ENCODE results near the gene GSK3B.

Gene GSK3B

GRCh38 chr3:120093119-120093910 is 932 bp downstream of the GSK3B start:
- peak overlapping the region; percentile 57 for H3K4me3 ChIP-seq (ENCODE audit: low read depth, low read length)
- DNase-seq (ENCODE audit: low read depth), result peak; percentile 63
- in situ Hi-C loops (cut with HindIII; ENCODE audit: low sequenced_read_pairs), result no loop called here
- no peak for TF ChIP-seq CTCF (IDR thresholded peaks at IDR 0.05; ENCODE audit: low read depth, low read length, missing control alignments)

- TF ChIP-seq CTCF (IDR thresholded peaks at IDR 0.05; ENCODE audit: low read depth, low read length, missing control alignments), result no peak
- DNase-seq (ENCODE audit: low read depth), result no peak
- H3K4me3 ChIP-seq (ENCODE audit: low read depth, low read length), result peak overlapping the region; percentile 57
- in situ Hi-C loops (cut with HindIII; ENCODE audit: low sequenced_read_pairs), result no loop called here
Measured at GRCh38 chr3:120092474-120092873, 1.8 kb downstream of the GSK3B start.

- in situ Hi-C loops (cut with HindIII; ENCODE audit: low sequenced_read_pairs), result no loop called here
- peak overlapping the region; percentile 57 for H3K4me3 ChIP-seq (ENCODE audit: low read depth, low read length)
- no peak for TF ChIP-seq CTCF (IDR thresholded peaks at IDR 0.05; ENCODE audit: low read depth, low read length, missing control alignments)
Measured at GRCh38 chr3:120090422-120090821, 3.8 kb downstream of the GSK3B start.

GRCh38 chr3:120089089-120089488 is 5.2 kb downstream of the GSK3B start:
- DNase-seq (ENCODE audit: low read depth), result no peak
- H3K4me3 ChIP-seq (ENCODE audit: low read depth, low read length), result no peak overlapping the region
- in situ Hi-C loops (cut with HindIII; ENCODE audit: low sequenced_read_pairs), result no loop called here
- no peak for TF ChIP-seq CTCF (IDR thresholded peaks at IDR 0.05; ENCODE audit: low read depth, low read length, missing control alignments)

More at GRCh38 chr3:120090422-120090821, 3.8 kb downstream of the GSK3B start:
- no peak for DNase-seq (ENCODE audit: low read depth)

- no peak overlapping the region for H3K4me3 ChIP-seq (ENCODE audit: low read depth, low read length)
- no peak for TF ChIP-seq CTCF (IDR thresholded peaks at IDR 0.05; ENCODE audit: low read depth, low read length, missing control alignments)
- in situ Hi-C loops (cut with HindIII; ENCODE audit: low sequenced_read_pairs), result no loop called here
- DNase-seq (ENCODE audit: low read depth), result no peak
Measured at GRCh38 chr3:120088622-120089021, 5.6 kb downstream of the GSK3B start.

GRCh38 chr3:120081719-120082118 is 12.5 kb downstream of the GSK3B start:
- no peak for TF ChIP-seq CTCF (IDR thresholded peaks at IDR 0.05; ENCODE audit: low read depth, low read length, missing control alignments)
- in situ Hi-C loops (cut with HindIII; ENCODE audit: low sequenced_read_pairs), result no loop called here
- no peak overlapping the region for H3K4me3 ChIP-seq (ENCODE audit: low read depth, low read length)
- DNase-seq (ENCODE audit: low read depth), result no peak
